ENCODE measurements around the gene LRP1B. TPM values are rescaled to one million over a fixed set of nuclear protein-coding genes. Genes with fewer than 3 reads are reported as not detected.

The LRP1B gene
- total RNA-seq, 1 experiment from 2014 or later: 0.52 TPM

- Mint-ChIP-seq H3K9me3 (no peaks in the 10 kb centered on the region), H3K4me3 (no peak overlapping the region), H3K36me3 (no peaks in the 10 kb centered on the region), H3K27me3 (ENCODE audit: low read depth) (no peaks in the 10 kb centered on the region), H3K4me1 (peaks cover 24% of the 10 kb centered on the region), H3K27ac (no peak overlapping the region)
- DNase-seq (ENCODE audit: low spot score) (no peak), ATAC-seq (no peak)
- TF ChIP-seq RORB (CRISPR knock-in tag; IDR thresholded peaks at IDR 0.05) (no peak), ZNF671 (CRISPR knock-in tag; IDR thresholded peaks at IDR 0.05) (no peak), ZSCAN18 (CRISPR knock-in tag; IDR thresholded peaks at IDR 0.05) (no peak), JUN (CRISPR knock-in tag; IDR thresholded peaks at IDR 0.05) (no peak), HMGA2 (CRISPR knock-in tag; IDR thresholded peaks at IDR 0.05) (no peak), SMAD4 (CRISPR knock-in tag; IDR thresholded peaks at IDR 0.05) (no peak), NFATC4 (CRISPR knock-in tag; IDR thresholded peaks at IDR 0.05) (no peak), GRHL2 (CRISPR knock-in tag; IDR thresholded peaks at IDR 0.05; ENCODE audit: insufficient replicate concordance, severe bottlenecking) (no peak)
- ChIA-PET CTCF (no interaction called here), POLR2A (no interaction called here)
Observed at GRCh38 chr2:141522048-141522447, 608.8 kb downstream of the LRP1B start.

GRCh38 chr2:141519906-141520305, 610.9 kb downstream of the LRP1B start:
- no peaks in the 10 kb centered on the region for H3K36me3 Mint-ChIP-seq
- DNase-seq (ENCODE audit: low spot score): no peak
- H3K4me3 Mint-ChIP-seq: no peak overlapping the region
- ChIA-PET CTCF (no interaction called here), POLR2A (no interaction called here)
- no peak for TF ChIP-seq CBFB (CRISPR knock-in tag; IDR thresholded peaks at IDR 0.05; ENCODE audit: low read depth)
- TF ChIP-seq, protein P1, sequence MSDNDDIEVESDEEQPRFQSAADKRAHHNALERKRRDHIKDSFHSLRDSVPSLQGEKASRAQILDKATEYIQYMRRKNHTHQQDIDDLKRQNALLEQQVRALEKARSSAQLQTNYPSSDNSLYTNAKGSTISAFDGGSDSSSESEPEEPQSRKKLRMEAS (CRISPR knock-in tag; IDR thresholded peaks at IDR 0.05): no peak
- TF ChIP-seq GTF2I (CRISPR knock-in tag; conservative IDR thresholded peaks at IDR 0.05): no peak
- TF ChIP-seq ZNF317 (CRISPR knock-in tag; IDR thresholded peaks at IDR 0.05; ENCODE audit: borderline replicate concordance, low read depth): no peak
- TF ChIP-seq RORB (CRISPR knock-in tag; IDR thresholded peaks at IDR 0.05): no peak
- TF ChIP-seq TCF7 (CRISPR knock-in tag; IDR thresholded peaks at IDR 0.05; ENCODE audit: low read depth): no peak
- no peak for TF ChIP-seq ZNF423 (CRISPR knock-in tag; IDR thresholded peaks at IDR 0.05)
- no peak for TF ChIP-seq HMGA2 (CRISPR knock-in tag; IDR thresholded peaks at IDR 0.05)
- TF ChIP-seq NFATC4 (CRISPR knock-in tag; IDR thresholded peaks at IDR 0.05): no peak
- TF ChIP-seq CREB1 (CRISPR knock-in tag; IDR thresholded peaks at IDR 0.05): no peak
- TF ChIP-seq SMAD3 (CRISPR knock-in tag; IDR thresholded peaks at IDR 0.05; ENCODE audit: borderline replicate concordance): no peak
- no peak for TF ChIP-seq ZNF138 (CRISPR knock-in tag; conservative IDR thresholded peaks at IDR 0.05)
- H3K9me3 Mint-ChIP-seq: no peaks in the 10 kb centered on the region
- H3K27ac Mint-ChIP-seq: no peak overlapping the region
- no peaks in the 10 kb centered on the region for H3K27me3 Mint-ChIP-seq (ENCODE audit: low read depth)
- H3K4me1 Mint-ChIP-seq: peaks cover 24% of the 10 kb centered on the region
- ATAC-seq: no peak

DNA sequence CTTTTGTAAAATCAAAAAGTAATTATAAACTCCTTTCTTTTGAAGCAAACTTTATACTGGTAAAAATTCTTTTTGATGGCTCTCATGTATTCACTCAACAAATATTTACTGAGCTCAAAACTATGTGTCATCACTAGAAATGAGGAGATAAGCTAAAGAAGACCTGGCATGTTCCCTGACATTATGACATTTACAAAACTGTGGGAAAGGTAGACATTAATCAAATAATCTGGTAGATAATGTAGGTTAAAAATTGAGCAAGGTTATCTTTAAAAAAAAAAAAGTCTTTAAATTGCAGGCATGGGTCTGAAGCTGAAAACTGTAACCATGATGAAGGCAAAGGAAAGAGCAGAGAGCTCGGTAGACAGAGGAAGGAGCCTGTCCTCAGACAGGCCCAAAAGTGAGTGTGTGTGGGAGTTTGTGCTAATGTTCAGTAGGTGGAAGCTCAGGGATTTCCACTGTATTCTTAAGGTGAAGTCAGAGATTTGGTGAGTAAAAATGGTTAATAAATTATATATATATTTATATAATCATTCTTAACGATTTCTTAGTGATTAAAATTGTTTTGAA, 612.9 kb downstream of the LRP1B start:
- Mint-ChIP-seq H3K36me3 (no peaks in the 10 kb centered on the region), H3K9me3 (peaks cover 7% of the 10 kb centered on the region), H3K4me3 (no peak overlapping the region), H3K27me3 (ENCODE audit: low read depth) (no peaks in the 10 kb centered on the region), H3K4me1 (peaks cover 24% of the 10 kb centered on the region), H3K27ac (no peak overlapping the region)
- TF ChIP-seq, protein P2, sequence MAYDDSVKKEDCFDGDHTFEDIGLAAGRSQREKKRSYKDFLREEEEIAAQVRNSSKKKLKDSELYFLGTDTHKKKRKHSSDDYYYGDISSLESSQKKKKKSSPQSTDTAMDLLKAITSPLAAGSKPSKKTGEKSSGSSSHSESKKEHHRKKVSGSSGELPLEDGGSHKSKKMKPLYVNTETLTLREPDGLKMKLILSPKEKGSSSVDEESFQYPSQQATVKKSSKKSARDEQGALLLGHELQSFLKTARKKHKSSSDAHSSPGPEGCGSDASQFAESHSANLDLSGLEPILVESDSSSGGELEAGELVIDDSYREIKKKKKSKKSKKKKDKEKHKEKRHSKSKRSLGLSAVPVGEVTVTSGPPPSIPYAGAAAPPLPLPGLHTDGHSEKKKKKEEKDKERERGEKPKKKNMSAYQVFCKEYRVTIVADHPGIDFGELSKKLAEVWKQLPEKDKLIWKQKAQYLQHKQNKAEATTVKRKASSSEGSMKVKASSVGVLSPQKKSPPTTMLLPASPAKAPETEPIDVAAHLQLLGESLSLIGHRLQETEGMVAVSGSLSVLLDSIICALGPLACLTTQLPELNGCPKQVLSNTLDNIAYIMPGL (CRISPR knock-in tag; IDR thresholded peaks at IDR 0.05): no peak
- TF ChIP-seq, protein P1 (CRISPR knock-in tag; IDR thresholded peaks at IDR 0.05): no peak
- no peak for TF ChIP-seq TCF7 (CRISPR knock-in tag; IDR thresholded peaks at IDR 0.05; ENCODE audit: low read depth)
- TF ChIP-seq, protein P3, sequence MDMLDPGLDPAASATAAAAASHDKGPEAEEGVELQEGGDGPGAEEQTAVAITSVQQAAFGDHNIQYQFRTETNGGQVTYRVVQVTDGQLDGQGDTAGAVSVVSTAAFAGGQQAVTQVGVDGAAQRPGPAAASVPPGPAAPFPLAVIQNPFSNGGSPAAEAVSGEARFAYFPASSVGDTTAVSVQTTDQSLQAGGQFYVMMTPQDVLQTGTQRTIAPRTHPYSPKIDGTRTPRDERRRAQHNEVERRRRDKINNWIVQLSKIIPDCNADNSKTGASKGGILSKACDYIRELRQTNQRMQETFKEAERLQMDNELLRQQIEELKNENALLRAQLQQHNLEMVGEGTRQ (CRISPR knock-in tag; IDR thresholded peaks at IDR 0.05): no peak
- TF ChIP-seq ETV6 (CRISPR knock-in tag; IDR thresholded peaks at IDR 0.05): no peak
- TF ChIP-seq OVOL2 (CRISPR knock-in tag; IDR thresholded peaks at IDR 0.05; ENCODE audit: borderline replicate concordance): no peak
- TF ChIP-seq ZNF317 (CRISPR knock-in tag; IDR thresholded peaks at IDR 0.05; ENCODE audit: borderline replicate concordance, low read depth): no peak
- TF ChIP-seq, protein P4, sequence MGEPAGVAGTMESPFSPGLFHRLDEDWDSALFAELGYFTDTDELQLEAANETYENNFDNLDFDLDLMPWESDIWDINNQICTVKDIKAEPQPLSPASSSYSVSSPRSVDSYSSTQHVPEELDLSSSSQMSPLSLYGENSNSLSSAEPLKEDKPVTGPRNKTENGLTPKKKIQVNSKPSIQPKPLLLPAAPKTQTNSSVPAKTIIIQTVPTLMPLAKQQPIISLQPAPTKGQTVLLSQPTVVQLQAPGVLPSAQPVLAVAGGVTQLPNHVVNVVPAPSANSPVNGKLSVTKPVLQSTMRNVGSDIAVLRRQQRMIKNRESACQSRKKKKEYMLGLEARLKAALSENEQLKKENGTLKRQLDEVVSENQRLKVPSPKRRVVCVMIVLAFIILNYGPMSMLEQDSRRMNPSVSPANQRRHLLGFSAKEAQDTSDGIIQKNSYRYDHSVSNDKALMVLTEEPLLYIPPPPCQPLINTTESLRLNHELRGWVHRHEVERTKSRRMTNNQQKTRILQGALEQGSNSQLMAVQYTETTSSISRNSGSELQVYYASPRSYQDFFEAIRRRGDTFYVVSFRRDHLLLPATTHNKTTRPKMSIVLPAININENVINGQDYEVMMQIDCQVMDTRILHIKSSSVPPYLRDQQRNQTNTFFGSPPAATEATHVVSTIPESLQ (CRISPR knock-in tag; IDR thresholded peaks at IDR 0.05): no peak
- no peak for TF ChIP-seq ZNF416 (CRISPR knock-in tag; IDR thresholded peaks at IDR 0.05)
- ATAC-seq (no peak), DNase-seq (ENCODE audit: low spot score) (no peak)
- CTCF ChIA-PET: no interaction called here
- POLR2A ChIA-PET: no interaction called here

Measured in WTC11 (cell line).